OCI-M2 (cell line): Measurements from ENCODE around the gene MYL9.
"Not testable (repeated sequence)": the region's sequence is repeated elsewhere in the genome, so short reads cannot be mapped to it uniquely, and the experiment has no call there.

Source experiments
- DNase-seq: peaks from one replicate; lab custom pipeline; 2025; ENCODE audit not compliant: unreplicated experiment; lab: John Stamatoyannopoulos, UW

Gene MYL9

GRCh38 chr20:36548704-36549627 lies 7.6 kb downstream of the MYL9 start:
- no peak for DNase-seq

GRCh38 chr20:36549628-36549941 lies 8.3 kb downstream of the MYL9 start:
- DNase-seq = no peak

DNA sequence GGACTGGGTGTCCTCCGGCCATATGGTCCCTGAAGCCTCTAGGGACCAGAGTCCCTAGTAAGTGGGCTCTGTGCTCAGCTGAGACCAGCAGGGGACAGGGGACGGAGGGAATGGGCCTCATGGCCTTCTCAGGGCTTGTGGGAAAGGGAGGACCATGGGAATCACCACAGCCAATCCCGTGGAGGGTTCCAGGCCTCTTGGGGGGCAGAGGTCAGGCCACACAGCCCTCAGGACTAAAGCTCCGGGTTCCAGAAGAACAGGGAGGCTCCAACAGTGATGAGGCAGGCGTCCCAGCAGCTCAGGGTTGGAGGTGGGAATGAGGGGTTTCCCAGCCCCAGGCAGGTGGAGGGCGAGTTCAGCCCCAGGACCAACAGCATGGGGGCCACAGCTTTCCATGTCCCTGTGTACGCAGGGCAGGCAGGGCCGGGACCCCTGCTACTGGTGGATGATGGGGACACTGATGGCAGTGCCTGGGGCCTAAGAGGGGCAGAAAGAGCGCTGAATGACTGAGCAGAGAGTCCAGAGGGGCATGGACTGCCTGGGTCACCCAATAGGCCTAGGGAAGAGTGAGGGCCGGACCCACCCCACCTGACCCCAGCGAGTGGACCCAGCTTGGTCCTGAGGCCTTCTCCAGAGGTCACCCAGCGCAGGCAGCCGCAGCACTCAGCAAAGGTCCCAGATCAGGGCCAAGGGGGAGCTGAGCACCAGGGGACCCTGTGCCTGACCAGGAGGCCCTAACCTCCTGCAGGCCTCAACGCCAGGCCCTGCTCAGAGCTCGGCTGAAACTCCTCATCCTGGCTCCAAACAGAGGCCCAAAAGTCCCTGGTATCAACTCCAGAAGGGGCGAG lies 8.8 kb downstream of the MYL9 start:
- no peak for DNase-seq

- no peak for DNase-seq
Measured at GRCh38 chr20:36550790-36551299, 9.5 kb downstream of the MYL9 start.

DNA sequence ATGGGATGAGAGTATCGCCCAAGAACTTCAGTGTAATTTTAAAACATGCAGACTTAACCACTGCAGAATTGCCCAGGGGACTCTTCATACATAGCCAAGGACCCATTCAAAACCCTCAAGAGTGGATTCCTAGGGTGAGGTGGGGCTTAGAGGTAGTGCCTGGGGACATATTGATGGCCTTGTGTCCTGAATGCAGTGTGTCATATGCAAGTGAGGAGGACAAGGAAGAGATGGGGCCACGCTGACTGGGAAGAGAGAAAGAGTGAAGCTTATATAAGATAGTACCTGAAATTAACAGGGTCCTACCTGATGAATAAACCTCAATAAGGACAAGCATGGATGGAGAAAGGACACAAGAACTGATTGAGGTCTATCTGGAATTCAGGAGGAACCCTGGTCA lies 13.9 kb downstream of the MYL9 start:
- no peak for DNase-seq

- no peak for DNase-seq
Measured at GRCh38 chr20:36562724-36563123, 21.4 kb downstream of the MYL9 start.

DNA sequence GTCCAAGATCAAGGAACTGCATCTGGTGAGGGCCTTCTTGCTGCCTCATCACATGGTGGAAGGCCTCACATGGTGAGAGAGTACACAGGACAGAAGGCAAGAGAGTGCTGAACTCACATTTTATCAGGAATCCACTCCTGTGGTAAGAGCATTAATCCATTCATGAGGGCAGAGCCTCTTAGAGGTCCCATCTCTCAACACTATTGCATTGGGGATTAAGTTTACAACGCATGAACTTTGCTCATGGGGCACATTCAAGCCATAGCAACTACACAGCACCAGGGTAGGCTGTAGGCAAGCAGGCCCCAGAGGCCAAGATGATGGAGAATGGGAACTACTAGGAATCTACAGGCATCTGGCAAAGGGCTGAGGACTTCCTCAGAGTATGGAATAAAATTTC lies 22.1 kb downstream of the MYL9 start:
- no peak for DNase-seq

DNA sequence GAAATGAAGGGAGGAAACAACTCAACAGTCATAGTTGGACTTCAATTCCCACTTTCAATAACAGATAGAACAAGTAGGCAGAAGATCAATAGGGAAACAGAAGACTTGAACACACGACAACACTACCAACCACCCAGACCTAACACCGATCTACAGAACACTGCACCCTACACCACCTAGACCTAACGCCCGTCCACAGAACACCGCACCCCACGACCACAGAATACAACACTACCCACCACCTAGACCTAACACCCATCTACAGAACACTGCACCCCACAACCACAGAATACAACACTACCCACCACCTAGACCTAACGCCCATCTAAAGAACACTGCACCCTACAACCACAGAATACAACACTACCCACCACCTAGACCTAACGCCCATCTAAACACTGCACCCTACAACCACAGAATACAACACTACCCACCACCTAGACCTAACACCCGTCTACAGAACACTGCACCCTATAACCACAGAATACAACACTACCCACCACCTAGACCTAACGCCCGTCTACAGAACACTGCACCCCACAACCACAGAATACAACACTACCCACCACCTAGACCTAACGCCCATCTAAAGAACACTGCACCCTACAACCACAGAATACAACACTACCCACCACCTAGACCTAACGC lies 22.9 kb downstream of the MYL9 start:
- not testable (repeated sequence) for DNase-seq

DNA sequence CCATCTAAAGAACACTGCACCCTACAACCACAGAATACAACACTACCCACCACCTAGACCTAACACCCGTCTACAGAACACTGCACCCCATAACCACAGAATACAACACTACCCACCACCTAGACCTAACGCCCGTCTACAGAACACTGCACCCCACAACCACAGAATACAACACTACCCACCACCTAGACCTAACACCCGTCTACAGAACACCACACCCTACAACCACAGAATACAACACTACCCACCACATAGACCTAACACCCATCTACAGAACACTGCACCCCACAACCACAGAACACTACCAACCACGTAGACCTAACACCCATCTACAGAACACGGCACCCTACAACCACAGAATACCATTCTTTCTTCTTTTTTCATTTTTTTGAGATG lies 23.4 kb downstream of the MYL9 start:
- DNase-seq = not testable (repeated sequence)

DNA sequence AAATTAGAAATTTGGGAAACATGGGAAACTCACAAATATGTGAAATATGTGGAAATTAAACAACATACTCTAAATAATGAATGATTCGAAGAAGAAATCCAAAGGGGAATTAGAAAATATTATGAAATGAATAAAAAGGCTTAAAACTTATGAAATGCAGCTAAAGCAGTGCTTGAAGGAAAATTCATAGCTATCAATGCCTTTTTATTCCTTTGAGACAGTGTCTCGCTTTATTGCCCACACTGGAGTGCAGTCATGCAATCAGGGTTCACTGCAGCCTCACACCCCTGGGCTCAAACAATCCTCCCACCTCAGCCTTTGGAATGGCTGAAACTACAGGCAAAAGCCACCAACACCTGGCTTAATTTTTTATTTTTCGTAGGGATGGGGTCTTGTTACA lies 24.2 kb downstream of the MYL9 start:
- DNase-seq = no peak

- no peak for DNase-seq
Measured at GRCh38 chr20:36569847-36570429, 28.6 kb downstream of the MYL9 start.

GRCh38 chr20:36571564-36572504 lies 30.5 kb downstream of the MYL9 start:
- DNase-seq = no peak

DNA sequence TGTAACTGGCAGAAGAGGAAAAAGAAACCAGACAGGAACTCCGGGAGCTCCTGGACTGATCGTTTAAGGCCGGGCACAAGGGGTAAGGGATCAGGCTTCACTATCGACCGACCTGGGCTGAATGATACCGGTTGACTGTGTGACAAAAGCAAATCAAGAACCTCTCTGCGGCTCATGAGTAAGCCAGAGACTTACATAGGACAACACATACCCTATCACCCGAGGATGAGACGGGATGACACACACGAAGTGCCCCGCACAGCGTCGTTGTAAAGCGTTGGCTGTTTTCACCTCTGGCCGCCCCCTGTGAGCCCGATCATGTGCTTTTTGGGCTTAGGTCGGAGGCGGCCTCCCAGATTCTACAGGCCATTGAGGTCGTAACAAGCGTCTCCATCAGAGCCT lies 31.4 kb downstream of the MYL9 start:
- no peak for DNase-seq

DNA sequence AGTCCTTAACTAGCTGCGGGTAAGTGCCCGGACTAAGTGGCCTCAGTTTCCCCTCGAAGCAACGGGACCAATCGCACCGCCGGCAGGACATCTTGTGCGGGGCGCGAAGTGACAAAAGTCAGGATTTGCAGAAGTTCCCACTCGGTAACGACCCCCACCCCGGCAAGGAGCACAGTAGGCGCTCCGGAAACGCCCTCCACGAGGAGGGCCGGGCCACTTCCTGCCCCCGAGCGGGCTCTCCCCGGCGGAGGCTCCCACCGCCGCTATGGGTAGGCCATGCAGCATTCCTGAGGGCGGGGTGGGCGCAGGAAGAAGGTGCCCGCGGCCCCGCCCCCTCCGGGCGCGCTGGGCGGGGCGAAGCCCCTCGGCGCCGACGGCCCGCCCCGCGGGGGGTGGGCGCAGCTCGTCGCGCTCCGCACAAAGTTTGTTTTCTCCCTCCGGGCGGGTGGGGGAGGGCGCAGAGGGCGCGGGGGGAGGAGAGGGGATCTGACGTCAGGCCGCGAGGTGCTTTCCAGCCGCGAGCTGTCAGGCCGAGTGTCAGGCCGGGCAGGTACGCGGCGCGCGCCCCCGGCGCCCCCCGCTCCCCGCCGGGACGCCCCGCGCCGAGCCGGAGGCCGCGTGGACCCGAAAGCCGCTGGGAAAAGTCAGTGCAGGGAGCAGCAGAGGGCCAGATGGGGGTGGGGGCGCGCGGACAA lies 31.9 kb downstream of the MYL9 start, which contains the start of gene TGIF2:
TSS of gene TGIF2 (plus strand) at position 495 of the 695 bp plus-strand sequence. CDS start 5,178 bp downstream, outside the sequence.
- peak; percentile 52 for DNase-seq

DNA sequence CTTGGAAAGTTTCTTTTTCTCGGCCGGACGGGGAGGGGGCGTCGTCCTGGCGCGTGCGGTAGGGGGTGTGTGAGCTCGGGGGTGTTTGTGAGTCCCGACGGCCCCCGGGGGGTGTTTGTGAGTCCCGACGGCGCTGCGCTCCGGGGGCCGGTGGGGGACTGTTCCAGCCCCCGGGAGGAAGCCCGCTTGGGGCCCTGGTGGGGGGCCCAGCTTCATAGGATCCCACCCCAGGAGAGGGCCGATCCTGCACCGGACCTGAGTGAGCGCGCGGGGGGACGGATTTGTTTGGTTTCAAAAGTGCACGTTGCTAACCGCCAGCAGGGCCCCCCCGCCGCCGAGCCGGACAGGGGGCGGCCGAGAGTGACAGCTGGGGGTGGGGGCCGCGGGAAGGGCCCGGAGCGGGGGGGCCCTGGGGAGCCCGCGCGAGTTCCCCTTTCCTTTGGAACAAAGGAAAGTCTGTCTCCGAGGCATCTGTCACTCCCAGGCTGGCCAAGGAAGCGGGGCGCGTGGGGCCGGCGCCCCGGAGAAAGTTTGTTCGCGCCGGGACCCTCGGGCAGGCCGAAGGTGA lies 32.6 kb downstream of the MYL9 start:
- no peak for DNase-seq

- DNase-seq = no peak
Measured at GRCh38 chr20:36574366-36575135, 33.2 kb downstream of the MYL9 start.

GRCh38 chr20:36576081-36576445 lies 34.7 kb downstream of the MYL9 start:
- DNase-seq = no peak

DNA sequence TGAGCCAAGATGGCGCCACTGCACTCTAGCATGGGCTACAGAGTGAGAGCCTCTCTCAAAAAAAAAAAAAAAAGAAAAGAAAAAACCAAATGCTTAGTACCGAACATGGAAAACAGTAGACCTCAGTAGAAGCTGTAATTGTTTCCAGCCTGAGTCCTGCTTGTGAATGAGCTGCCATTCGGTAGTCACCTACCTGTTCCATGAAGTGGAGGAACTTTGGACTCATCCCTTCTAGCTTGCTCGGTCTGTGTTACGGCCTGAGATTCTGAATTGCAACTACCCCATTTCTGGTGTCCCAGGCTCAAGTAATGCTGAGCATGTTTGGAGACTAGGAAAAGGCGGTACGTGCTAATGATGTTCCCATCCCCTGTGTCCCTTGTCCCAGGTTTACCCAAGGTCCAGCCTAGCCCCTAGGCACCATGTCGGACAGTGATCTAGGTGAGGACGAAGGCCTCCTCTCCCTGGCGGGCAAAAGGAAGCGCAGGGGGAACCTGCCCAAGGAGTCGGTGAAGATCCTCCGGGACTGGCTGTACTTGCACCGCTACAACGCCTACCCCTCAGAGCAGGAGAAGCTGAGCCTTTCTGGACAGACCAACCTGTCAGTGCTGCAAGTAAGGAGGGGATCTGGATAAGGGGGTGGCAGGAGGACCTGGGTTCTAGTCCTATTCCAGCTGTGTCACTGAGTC lies 37.2 kb downstream of the MYL9 start:
- DNase-seq = no peak
